ENCODE measurements around the gene ELOA. TPM values are rescaled to one million over a fixed set of nuclear protein-coding genes. Genes with fewer than 3 reads are reported as not detected.
"Not testable (repeated sequence)": the region's sequence is repeated elsewhere in the genome, so short reads cannot be mapped to it uniquely, and the experiment has no call there.

The ELOA gene
- total RNA-seq, 1 donor from 2014 or later, result 29.1 TPM

- Histone ChIP-seq H3K27ac (no peak overlapping the region), H3K4me3 (no peak overlapping the region), H3K79me2 (ENCODE audit: low read depth) (peaks cover 22% of the 10 kb centered on the region), H3K9ac (no peak overlapping the region), H2AFZ (replicated peaks) (no peak overlapping the region), H4K20me1 (ENCODE audit: low read depth) (peaks cover 10% of the 10 kb centered on the region), H3K9me3 (ENCODE audit: low read depth) (no peaks in the 10 kb centered on the region), H3K36me3 (no peaks in the 10 kb centered on the region), H3K4me1 (peaks cover 5% of the 10 kb centered on the region), H3K4me2 (no peak overlapping the region), H3K27me3 (no peaks in the 10 kb centered on the region), H3F3A (ENCODE audit: low read depth) (peaks cover 16% of the 10 kb centered on the region)
- Mint-ChIP-seq H3K4me3 (no peak overlapping the region), H3K36me3 (peaks cover 2% of the 10 kb centered on the region), H3K9me3 (no peaks in the 10 kb centered on the region), H3K27me3 (ENCODE audit: insufficient read depth, low read depth) (no peaks in the 10 kb centered on the region), H3K4me1 (peaks cover 15% of the 10 kb centered on the region), H3K27ac (no peak overlapping the region)
- no peak for DNase-seq (ENCODE audit: low spot score)
- TF ChIP-seq EZH2phosphoT487 (IDR thresholded peaks at IDR 0.05), result no peak
- no peak for TF ChIP-seq EZH2 (IDR thresholded peaks at IDR 0.05)
- TF ChIP-seq CTCF (IDR thresholded peaks at IDR 0.05), result no peak
Observed at GRCh38 chr1:23793861-23794731, 50.8 kb downstream of the ELOA start.

DNA sequence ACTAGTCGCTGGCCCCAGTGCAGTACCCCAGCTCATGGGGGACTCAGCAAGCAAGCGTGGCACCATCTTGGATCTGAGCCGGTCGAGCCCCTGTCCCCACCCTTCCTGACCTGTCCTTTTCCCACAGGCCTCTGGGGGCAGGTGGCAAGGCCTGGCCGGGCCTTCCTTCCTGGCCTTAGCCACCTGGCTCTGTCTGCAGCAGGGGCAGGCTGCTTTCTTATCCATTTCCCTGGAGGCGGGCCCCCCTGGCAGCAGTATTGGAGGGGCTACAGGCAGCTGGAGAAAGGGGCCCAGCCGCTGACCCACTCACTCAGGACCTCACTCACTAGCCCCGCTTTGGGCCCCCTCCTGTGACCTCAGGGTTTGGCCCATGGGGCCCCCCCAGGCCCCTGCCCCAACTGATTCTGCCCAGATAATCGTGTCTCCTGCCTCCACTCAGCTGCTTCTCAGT lies 51.5 kb downstream of the ELOA start:
- H3K27ac ChIP-seq; H3K36me3 Mint-ChIP-seq; H3K27me3 Mint-ChIP-seq (ENCODE audit: insufficient read depth, low read depth): not testable (repeated sequence)

GRCh38 chr1:23795676-23796465 lies 52.6 kb downstream of the ELOA start:
- H3K27me3 Mint-ChIP-seq (ENCODE audit: insufficient read depth, low read depth), result peaks cover 2% of the 10 kb centered on the region
- Histone ChIP-seq H3K4me1 (peaks cover 11% of the 10 kb centered on the region), H3K79me2 (ENCODE audit: low read depth) (peaks cover 22% of the 10 kb centered on the region), H3K27me3 (peaks cover under 1% of the 10 kb centered on the region), H3K4me2 (no peak overlapping the region), H3K36me3 (no peaks in the 10 kb centered on the region), H3K9ac (no peak overlapping the region), H4K20me1 (ENCODE audit: low read depth) (peaks cover 17% of the 10 kb centered on the region), H3K27ac (no peak overlapping the region), H3K9me3 (ENCODE audit: low read depth) (no peaks in the 10 kb centered on the region), H2AFZ (replicated peaks) (no peak overlapping the region), H3F3A (ENCODE audit: low read depth) (peaks cover 16% of the 10 kb centered on the region), H3K4me3 (no peak overlapping the region)
- no peaks in the 10 kb centered on the region for H3K9me3 Mint-ChIP-seq
- H3K4me3 Mint-ChIP-seq, result no peak overlapping the region
- DNase-seq (ENCODE audit: low spot score), result no peak
- H3K27ac Mint-ChIP-seq, result no peak overlapping the region
- H3K36me3 Mint-ChIP-seq, result peaks cover 2% of the 10 kb centered on the region
- TF ChIP-seq CTCF (IDR thresholded peaks at IDR 0.05) (no peak), EZH2 (IDR thresholded peaks at IDR 0.05) (no peak)
- H3K4me1 Mint-ChIP-seq, result peaks cover 14% of the 10 kb centered on the region

More for the DNA sequence above, 51.5 kb downstream of the ELOA start:
- not testable (repeated sequence) for H3K4me3 ChIP-seq; H3K9me3 ChIP-seq (ENCODE audit: low read depth); H3K36me3 ChIP-seq; H2AFZ ChIP-seq (replicated peaks); H3K9me3 Mint-ChIP-seq; H3K4me3 Mint-ChIP-seq; H3K27ac Mint-ChIP-seq; DNase-seq (ENCODE audit: low spot score); H3K4me2 ChIP-seq; H3K27me3 ChIP-seq; H3K9ac ChIP-seq
- peaks cover 17% of the 10 kb centered on the region for H4K20me1 ChIP-seq (ENCODE audit: low read depth)
- H3F3A ChIP-seq (ENCODE audit: low read depth), result peaks cover 20% of the 10 kb centered on the region
- H3K79me2 ChIP-seq (ENCODE audit: low read depth), result peaks cover 22% of the 10 kb centered on the region
- H3K4me1 Mint-ChIP-seq, result peaks cover 17% of the 10 kb centered on the region
- H3K4me1 ChIP-seq, result peaks cover 11% of the 10 kb centered on the region
